Measurements from ENCODE around the gene ALOX12B. TPM values are rescaled to one million over a fixed set of nuclear protein-coding genes. Genes with fewer than 3 reads are reported as not detected.

The ALOX12B gene
- total and polyA plus RNA-seq, 2 of the 8 experiments (the other 6 are each of a cell fraction or from before 2014, with no cell fraction given): 0.86 TPM; not detected in 1

DNA sequence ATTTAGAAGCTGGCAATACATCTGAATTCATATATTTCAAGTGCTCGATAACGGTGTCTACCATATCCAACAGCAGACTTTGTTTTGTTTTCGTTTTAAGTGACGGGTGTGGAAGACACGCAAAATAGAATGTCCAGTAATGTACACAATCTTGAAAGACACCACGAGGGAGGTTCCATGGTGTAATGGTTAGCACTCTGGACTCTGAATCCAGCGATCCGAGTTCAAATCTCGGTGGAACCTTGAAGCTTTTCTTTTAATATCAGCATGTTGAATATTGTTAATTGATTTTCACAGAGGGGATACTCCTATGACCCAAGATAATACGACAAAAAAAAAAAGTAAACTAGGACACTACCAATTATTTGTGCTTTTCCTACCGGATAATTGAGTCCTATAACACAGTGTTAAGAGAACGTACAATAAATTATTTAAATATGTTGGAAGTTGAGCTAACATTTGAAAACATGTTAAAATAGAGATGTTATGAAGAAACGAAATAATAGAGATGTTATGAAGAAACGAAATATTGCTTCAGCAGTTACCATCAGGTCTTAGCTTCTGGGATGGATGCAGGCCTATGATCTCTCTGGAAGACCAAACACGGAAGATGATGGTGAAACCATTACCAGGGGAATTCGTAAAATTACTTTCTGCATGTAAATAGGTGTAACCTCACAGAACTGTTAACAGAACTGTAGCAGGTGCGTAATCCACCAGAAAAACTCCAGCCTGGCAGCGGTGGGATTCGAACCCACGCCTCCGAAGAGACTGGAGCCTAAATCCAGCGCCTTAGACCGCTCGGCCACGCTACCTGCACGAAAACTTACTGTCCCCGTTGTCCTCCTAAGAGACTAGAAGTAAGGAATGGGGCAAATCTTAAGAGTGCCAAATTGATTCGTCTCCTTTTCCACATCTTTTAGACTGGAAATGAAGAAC, 32.3 kb upstream of the ALOX12B start:
- Histone ChIP-seq H3K79me2 (ENCODE audit: control insufficient read depth in 1 of 2, insufficient read depth in 2 of 2, low read length in 2 of 2) (no peaks in the 10 kb centered on the region), H3K14ac (ENCODE audit: insufficient read length) (no peak overlapping the region), H3K79me1 (ENCODE audit: low read depth, low read length) (no peaks in the 10 kb centered on the region), H2BK5ac (ENCODE audit: low read depth, low read length) (peak overlapping the region; percentile 28; the same call in 1 of the 2 replicates), H3K4me1 (replicated peaks in 1 of 4; ENCODE audit: control insufficient read depth in 3 of 4, insufficient read depth in 4 of 4, low read length in 3 of 4) (peaks cover 0 to 19% (median 10%) of the 10 kb centered on the region in 4 experiments; a peak in 6 of 7 replicates), H3K56ac (replicated peaks; ENCODE audit: insufficient read length, low read depth, low read length) (no peak overlapping the region), H2BK120ac (replicated peaks; ENCODE audit: low read depth, low read length) (no peak overlapping the region), H3K4me2 (ENCODE audit: insufficient read depth in 1 of 2, low read depth in 2 of 2, low read length in 2 of 2) (peak overlapping the region; percentile 88 to 100), H3K36me3 (ENCODE audit: control insufficient read depth in 2 of 4, insufficient read depth in 4 of 4, low read length in 3 of 4) (no peaks in the 10 kb centered on the region), H2AK5ac (ENCODE audit: low read depth, low read length) (no peak overlapping the region), H4K5ac (ENCODE audit: insufficient read length, low read depth, low read length) (no peak overlapping the region), H2BK12ac (ENCODE audit: low read depth, low read length) (no peak overlapping the region), H3K27ac (ENCODE audit: low read depth, low read length) (no peak overlapping the region), H2BK20ac (ENCODE audit: low read length) (no peak overlapping the region), H3K23me2 (ENCODE audit: low read depth, low read length) (peaks cover 38% of the 10 kb centered on the region), H2AFZ (ENCODE audit: low read length) (0 out of 2 replicates have a peak overlapping the region, but pooled peaks have one; percentile 61), H2BK15ac (ENCODE audit: low read length) (no peak overlapping the region), H4K20me1 (replicated peaks in 1 of 2; ENCODE audit: control insufficient read depth in 1 of 2, insufficient read depth in 2 of 2, low read length in 2 of 2) (peaks cover 5 to 6% of the 10 kb centered on the region in 2 experiments), H3K23ac (ENCODE audit: insufficient read length) (no peak overlapping the region), H3K9me3 (ENCODE audit: insufficient read depth in 2 of 2, low read depth in 1 of 2, low read length in 1 of 2) (no peaks in the 10 kb centered on the region), H3K27me3 (replicated peaks in 1 of 4; ENCODE audit: control insufficient read depth in 3 of 4, extremely low read depth in 1 of 4, insufficient read depth in 3 of 4, low read length in 3 of 4) (peaks cover 36 to 64% (median 57%) of the 10 kb centered on the region in 4 experiments), H3K9ac (replicated peaks in 1 of 4; ENCODE audit: extremely low read depth in 1 of 4, low read depth in 3 of 4, low read length in 3 of 4) (peak overlapping the region in 2 of 4 experiments; percentile 40 to 67; a peak in 2 of 7 replicates), H3K18ac (ENCODE audit: extremely low read depth, low read length) (no peak overlapping the region), H4K91ac (replicated peaks; ENCODE audit: insufficient read length, low read length) (no peak overlapping the region), H4K8ac (ENCODE audit: extremely low read depth, insufficient read depth, low read length) (no peak overlapping the region), H3K4ac (replicated peaks; ENCODE audit: insufficient read length, low read depth, low read length) (no peak overlapping the region), H3K4me3 (ENCODE audit: extremely low read depth in 1 of 4, insufficient read depth in 2 of 4, low read depth in 3 of 4, low read length in 4 of 4) (peak overlapping the region; percentile 81 to 89 (median 82))
- 1% methylated on average over 28 of the region's 28 CpGs; no CpG with 5 or more reads in 1 of the 2 experiments for WGBS, 2 experiments (ENCODE audit: extremely low coverage in 1 of 2, insufficient coverage in 1 of 2, insufficient read length in 1 of 2, insufficient replicate concordance in 2 of 2, low coverage in 1 of 2, low lambda C conversion rate in 2 of 2, missing lambda C conversion rate in 1 of 2)
- FAIRE-seq (peak; percentile 89), DNase-seq (ENCODE audit: low read depth in 1 of 2, low spot score in 2 of 2) (peak; percentile 90 to 98)
- POLR2A ChIA-PET (ENCODE audit: partially characterized antibody): interaction anchor here (0.6 to 7.6 kb wide), 18 partner anchors 14 to 263 kb away, joined by 3 to 49 read pairs (median 4); partner anchors contain the start of genes AURKB, NAA38, PFAS and TMEM107
- CTCF ChIA-PET (ENCODE audit: partially characterized antibody): interaction anchor here (0.6 to 23.3 kb wide), 32 partner anchors 7 to 1102 kb away, joined by 3 to 501 read pairs (median 4); partner anchors contain the start of genes ALOX12B, BORCS6, SLC25A35 and VAMP2
- TF ChIP-seq, protein P1, sequence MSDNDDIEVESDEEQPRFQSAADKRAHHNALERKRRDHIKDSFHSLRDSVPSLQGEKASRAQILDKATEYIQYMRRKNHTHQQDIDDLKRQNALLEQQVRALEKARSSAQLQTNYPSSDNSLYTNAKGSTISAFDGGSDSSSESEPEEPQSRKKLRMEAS (IDR thresholded peaks at IDR 0.05): 0 out of 2 replicates have a peak, but pooled peaks have one; percentile 12
- TF ChIP-seq NANOG (IDR thresholded peaks at IDR 0.05; ENCODE audit: insufficient read depth, low read depth, low read length, poor library complexity, severe bottlenecking): peak; percentile 39
- no peak for TF ChIP-seq BRCA1 (IDR thresholded peaks at IDR 0.05; ENCODE audit: low read depth, low read length)
- TF ChIP-seq MAFK (IDR thresholded peaks at IDR 0.05; ENCODE audit: low read depth, low read length): peak; percentile 93; the same call in 1 of the 2 replicates
- TF ChIP-seq RXRA (IDR thresholded peaks at IDR 0.05; ENCODE audit: insufficient read depth, low read depth, low read length): no peak
- peak; percentile 60; the same call in 1 of the 2 replicates for TF ChIP-seq CREB1 (IDR thresholded peaks at IDR 0.05)
- no peak for TF ChIP-seq RFX5 (IDR thresholded peaks at IDR 0.05; ENCODE audit: borderline replicate concordance, low read depth, low read length)
- no peak for TF ChIP-seq GABPA (IDR thresholded peaks at IDR 0.05; ENCODE audit: borderline replicate concordance, insufficient read depth, low read length)
- TF ChIP-seq RAD21 (IDR thresholded peaks at IDR 0.05 in 1 of 2, conservative IDR thresholded peaks at IDR 0.05 in 1 of 2; ENCODE audit: low read depth in 2 of 2, low read length in 2 of 2): no peak
- TF ChIP-seq SP1 (IDR thresholded peaks at IDR 0.05; ENCODE audit: low read depth, low read length): 0 out of 2 replicates have a peak, but pooled peaks have one; percentile 13
